ENCODE results near the gene S100A3. TPM values are rescaled to one million over a fixed set of nuclear protein-coding genes. Genes with fewer than 3 reads are reported as not detected.

Gene S100A3
- polyA plus RNA-seq, 1 donor from 2014 or later = not detected

DNA sequence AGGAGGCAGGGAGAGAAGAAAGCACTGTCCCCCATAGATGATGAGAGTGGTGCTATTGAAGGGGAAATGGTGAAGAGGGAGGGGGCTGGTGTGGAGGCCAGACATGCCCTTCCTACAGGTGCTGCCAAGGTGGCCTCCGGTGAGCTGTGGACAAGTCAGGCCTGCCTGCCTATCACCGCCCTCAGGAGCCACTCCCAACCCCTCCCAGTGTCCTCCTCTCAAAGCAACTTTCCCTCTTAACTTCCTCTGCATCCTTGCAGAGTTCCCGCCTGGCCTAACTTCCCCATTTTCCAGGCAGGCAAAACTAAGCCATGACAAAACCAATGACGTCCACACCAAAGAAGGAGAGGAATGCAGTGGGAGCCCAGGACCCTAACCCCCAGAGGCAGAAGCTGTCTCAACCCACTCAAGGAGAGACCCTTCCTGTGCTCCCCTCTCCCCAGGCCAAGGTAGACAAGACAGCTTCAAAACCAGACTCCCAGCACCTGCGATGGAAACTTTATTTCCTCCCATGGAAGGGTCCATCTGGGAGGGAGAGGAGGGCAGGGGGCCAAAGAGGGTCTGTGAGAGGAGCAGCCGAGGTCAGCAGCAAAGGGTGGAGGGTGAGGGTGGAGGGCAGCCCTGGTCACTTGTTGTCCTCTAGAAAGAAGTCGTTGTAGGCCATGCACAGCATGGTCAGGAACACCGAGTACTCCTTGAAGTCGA, 12.2 kb downstream of the S100A3 start:
- no peaks in the 10 kb centered on the region for H3K9me2 ChIP-seq (ENCODE audit: insufficient read depth, low read length)
- no peak overlapping the region for H3K4me2 ChIP-seq (ENCODE audit: low read length)
- H3K9ac ChIP-seq (ENCODE audit: low read length) = no peak overlapping the region
- no peaks in the 10 kb centered on the region for H3K9me3 ChIP-seq (ENCODE audit: low read length)
- H3K27me3 ChIP-seq (ENCODE audit: insufficient read depth, low read depth, low read length) = peaks cover 5% of the 10 kb centered on the region
- H3K4me3 ChIP-seq (ENCODE audit: low read length) = no peak overlapping the region
- H3F3A ChIP-seq (ENCODE audit: insufficient read depth, low read length, poor library complexity, severe bottlenecking) = no peaks in the 10 kb centered on the region
- no peaks in the 10 kb centered on the region for H4K20me1 ChIP-seq (ENCODE audit: insufficient read depth)
- TF ChIP-seq, protein P1, sequence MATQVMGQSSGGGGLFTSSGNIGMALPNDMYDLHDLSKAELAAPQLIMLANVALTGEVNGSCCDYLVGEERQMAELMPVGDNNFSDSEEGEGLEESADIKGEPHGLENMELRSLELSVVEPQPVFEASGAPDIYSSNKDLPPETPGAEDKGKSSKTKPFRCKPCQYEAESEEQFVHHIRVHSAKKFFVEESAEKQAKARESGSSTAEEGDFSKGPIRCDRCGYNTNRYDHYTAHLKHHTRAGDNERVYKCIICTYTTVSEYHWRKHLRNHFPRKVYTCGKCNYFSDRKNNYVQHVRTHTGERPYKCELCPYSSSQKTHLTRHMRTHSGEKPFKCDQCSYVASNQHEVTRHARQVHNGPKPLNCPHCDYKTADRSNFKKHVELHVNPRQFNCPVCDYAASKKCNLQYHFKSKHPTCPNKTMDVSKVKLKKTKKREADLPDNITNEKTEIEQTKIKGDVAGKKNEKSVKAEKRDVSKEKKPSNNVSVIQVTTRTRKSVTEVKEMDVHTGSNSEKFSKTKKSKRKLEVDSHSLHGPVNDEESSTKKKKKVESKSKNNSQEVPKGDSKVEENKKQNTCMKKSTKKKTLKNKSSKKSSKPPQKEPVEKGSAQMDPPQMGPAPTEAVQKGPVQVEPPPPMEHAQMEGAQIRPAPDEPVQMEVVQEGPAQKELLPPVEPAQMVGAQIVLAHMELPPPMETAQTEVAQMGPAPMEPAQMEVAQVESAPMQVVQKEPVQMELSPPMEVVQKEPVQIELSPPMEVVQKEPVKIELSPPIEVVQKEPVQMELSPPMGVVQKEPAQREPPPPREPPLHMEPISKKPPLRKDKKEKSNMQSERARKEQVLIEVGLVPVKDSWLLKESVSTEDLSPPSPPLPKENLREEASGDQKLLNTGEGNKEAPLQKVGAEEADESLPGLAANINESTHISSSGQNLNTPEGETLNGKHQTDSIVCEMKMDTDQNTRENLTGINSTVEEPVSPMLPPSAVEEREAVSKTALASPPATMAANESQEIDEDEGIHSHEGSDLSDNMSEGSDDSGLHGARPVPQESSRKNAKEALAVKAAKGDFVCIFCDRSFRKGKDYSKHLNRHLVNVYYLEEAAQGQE (IDR thresholded peaks at IDR 0.05; ENCODE audit: borderline replicate concordance) = no peak
- TF ChIP-seq SMC3 (conservative IDR thresholded peaks at IDR 0.05; ENCODE audit: poor library complexity) (no peak), POLR2AphosphoS5 (IDR thresholded peaks at IDR 0.05) (no peak), EZH2 (IDR thresholded peaks at IDR 0.05; ENCODE audit: borderline replicate concordance, insufficient read depth, low read length, poor library complexity, severe bottlenecking) (no peak), MXI1 (conservative IDR thresholded peaks at IDR 0.05; ENCODE audit: poor library complexity, severe bottlenecking) (no peak), RAD21 (conservative IDR thresholded peaks at IDR 0.05) (no peak), TAF1 (IDR thresholded peaks at IDR 0.05; ENCODE audit: low read depth) (no peak), EP300 (conservative IDR thresholded peaks at IDR 0.05; ENCODE audit: poor library complexity, severe bottlenecking) (no peak)
- TF ChIP-seq, protein P2, sequence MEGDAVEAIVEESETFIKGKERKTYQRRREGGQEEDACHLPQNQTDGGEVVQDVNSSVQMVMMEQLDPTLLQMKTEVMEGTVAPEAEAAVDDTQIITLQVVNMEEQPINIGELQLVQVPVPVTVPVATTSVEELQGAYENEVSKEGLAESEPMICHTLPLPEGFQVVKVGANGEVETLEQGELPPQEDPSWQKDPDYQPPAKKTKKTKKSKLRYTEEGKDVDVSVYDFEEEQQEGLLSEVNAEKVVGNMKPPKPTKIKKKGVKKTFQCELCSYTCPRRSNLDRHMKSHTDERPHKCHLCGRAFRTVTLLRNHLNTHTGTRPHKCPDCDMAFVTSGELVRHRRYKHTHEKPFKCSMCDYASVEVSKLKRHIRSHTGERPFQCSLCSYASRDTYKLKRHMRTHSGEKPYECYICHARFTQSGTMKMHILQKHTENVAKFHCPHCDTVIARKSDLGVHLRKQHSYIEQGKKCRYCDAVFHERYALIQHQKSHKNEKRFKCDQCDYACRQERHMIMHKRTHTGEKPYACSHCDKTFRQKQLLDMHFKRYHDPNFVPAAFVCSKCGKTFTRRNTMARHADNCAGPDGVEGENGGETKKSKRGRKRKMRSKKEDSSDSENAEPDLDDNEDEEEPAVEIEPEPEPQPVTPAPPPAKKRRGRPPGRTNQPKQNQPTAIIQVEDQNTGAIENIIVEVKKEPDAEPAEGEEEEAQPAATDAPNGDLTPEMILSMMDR (IDR thresholded peaks at IDR 0.05; ENCODE audit: poor library complexity, severe bottlenecking) = no peak
- no peak overlapping the region for H2AFZ ChIP-seq (ENCODE audit: low read depth, low read length)
- H3K36me3 ChIP-seq (ENCODE audit: insufficient read depth, low read length) = no peaks in the 10 kb centered on the region
- H3K79me2 ChIP-seq (replicated peaks; ENCODE audit: insufficient read depth, low read length) = no peaks in the 10 kb centered on the region
- no peak overlapping the region for H3K27ac ChIP-seq (ENCODE audit: low read length)

DNA sequence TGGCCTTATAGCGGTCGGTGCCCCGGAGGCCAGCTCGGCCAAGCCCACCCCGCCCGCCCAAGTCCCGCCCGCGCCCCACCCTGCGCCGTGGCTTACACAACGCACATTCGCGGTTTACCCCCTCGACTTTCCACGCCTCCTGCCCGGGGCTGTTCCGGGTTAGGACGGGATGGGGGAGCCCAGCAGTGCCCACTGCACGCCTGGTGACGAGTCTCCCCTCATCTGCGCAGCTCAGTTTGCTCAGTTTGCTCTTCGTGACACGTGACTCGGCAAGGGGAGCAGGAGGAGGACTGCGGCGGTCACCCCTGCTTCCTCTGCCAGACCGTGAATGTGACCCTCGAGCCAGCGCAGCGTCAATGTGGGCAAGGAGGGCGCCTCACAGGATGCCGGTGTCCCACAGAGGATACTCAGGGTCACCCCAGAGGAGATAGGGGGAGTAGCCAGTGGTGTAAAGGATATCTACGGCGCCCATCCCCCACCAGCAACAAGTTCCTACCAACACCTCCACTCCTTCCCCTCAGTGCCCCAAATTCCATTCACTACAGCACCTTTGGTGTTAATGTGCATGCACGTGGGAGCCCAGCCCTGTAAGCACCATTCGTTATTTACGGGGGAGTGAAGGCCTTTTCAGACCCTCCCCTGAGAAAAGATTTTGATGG, 12.9 kb downstream of the S100A3 start:
- H3K9me2 ChIP-seq (ENCODE audit: insufficient read depth, low read length) = no peaks in the 10 kb centered on the region
- no peaks in the 10 kb centered on the region for H3K36me3 ChIP-seq (ENCODE audit: insufficient read depth, low read length)
- peak overlapping the region; percentile 48 for H3K4me3 ChIP-seq (ENCODE audit: low read length)
- H3K27me3 ChIP-seq (ENCODE audit: insufficient read depth, low read depth, low read length) = peaks cover 5% of the 10 kb centered on the region
- H4K20me1 ChIP-seq (ENCODE audit: insufficient read depth) = no peaks in the 10 kb centered on the region
- TF ChIP-seq SMC3 (conservative IDR thresholded peaks at IDR 0.05; ENCODE audit: poor library complexity) (no peak), TAF1 (IDR thresholded peaks at IDR 0.05; ENCODE audit: low read depth) (no peak), EP300 (conservative IDR thresholded peaks at IDR 0.05; ENCODE audit: poor library complexity, severe bottlenecking) (no peak), RAD21 (conservative IDR thresholded peaks at IDR 0.05) (no peak), POLR2AphosphoS5 (IDR thresholded peaks at IDR 0.05) (no peak)
- TF ChIP-seq, protein P1 (IDR thresholded peaks at IDR 0.05; ENCODE audit: borderline replicate concordance) = no peak
- no peak overlapping the region for H3K9ac ChIP-seq (ENCODE audit: low read length)
- no peaks in the 10 kb centered on the region for H3F3A ChIP-seq (ENCODE audit: insufficient read depth, low read length, poor library complexity, severe bottlenecking)
- H2AFZ ChIP-seq (ENCODE audit: low read depth, low read length) = no peak overlapping the region
- no peak overlapping the region for H3K27ac ChIP-seq (ENCODE audit: low read length)
- H3K9me3 ChIP-seq (ENCODE audit: low read length) = no peaks in the 10 kb centered on the region
- no peak overlapping the region for H3K4me2 ChIP-seq (ENCODE audit: low read length)
- H3K79me2 ChIP-seq (replicated peaks; ENCODE audit: insufficient read depth, low read length) = no peaks in the 10 kb centered on the region

All from neural cell (in vitro differentiated cells).